ENCODE measurements around the gene ASCL5. TPM values are rescaled to one million over a fixed set of nuclear protein-coding genes. Genes with fewer than 3 reads are reported as not detected.

The ASCL5 gene
- total RNA-seq, 1 experiment from 2014 or later, result not detected

GRCh38 chr1:201173736-201174135 lies 46.8 kb upstream of the ASCL5 start:
- Histone ChIP-seq H3K27ac (ENCODE audit: low read length) (no peak overlapping the region), H3K36me3 (ENCODE audit: control insufficient read depth, insufficient read depth, low read length) (no peaks in the 10 kb centered on the region), H3K9me3 (ENCODE audit: control insufficient read depth, insufficient read depth, low read depth, low read length) (no peaks in the 10 kb centered on the region), H3K4me3 (ENCODE audit: low read depth in 2 of 2, low read length in 2 of 2) (no peak overlapping the region), H3K4me1 (ENCODE audit: control insufficient read depth, insufficient read depth, low read length) (peaks cover 6% of the 10 kb centered on the region), H3K27me3 (ENCODE audit: control insufficient read depth, insufficient read depth, low read length) (no peaks in the 10 kb centered on the region)
- ChIA-PET CTCF (no interaction called here), POLR2A (no interaction called here)
- in situ Hi-C loops (cut with HindIII; ENCODE audit: low pct_unique_long_range_greater_than_20kb, low sequenced_read_pairs), result no loop called here
- ATAC-seq (no peak), DNase-seq (ENCODE audit: low read depth, low spot score) (no peak)
- TF ChIP-seq REST (IDR thresholded peaks at IDR 0.05; ENCODE audit: insufficient read depth in 1 of 2, low read depth in 2 of 2, low read length in 1 of 2), result no peak
- intact Hi-C loops (cut with micrococcal nuclease; ENCODE audit: unreplicated experiment), result no loop called here
- BruUV-seq (replicated peaks), result no TSS peak

- in situ Hi-C loops (cut with HindIII; ENCODE audit: low pct_unique_long_range_greater_than_20kb, low sequenced_read_pairs), result no loop called here
- TF ChIP-seq CTCF (IDR thresholded peaks at IDR 0.05) (no peak), TCF7L2 (IDR thresholded peaks at IDR 0.05; ENCODE audit: low read depth, low read length) (no peak), REST (IDR thresholded peaks at IDR 0.05; ENCODE audit: insufficient read depth in 1 of 2, low read depth in 2 of 2, low read length in 1 of 2) (no peak), SIN3A (IDR thresholded peaks at IDR 0.05; ENCODE audit: borderline replicate concordance, insufficient read depth, low read depth, low read length) (no peak), POLR2AphosphoS5 (IDR thresholded peaks at IDR 0.05; ENCODE audit: low read depth, low read length) (no peak)
- CTCF ChIA-PET, result no interaction called here
- no peak for DNase-seq (ENCODE audit: low read depth, low spot score)
- no peak for ATAC-seq
- Histone ChIP-seq H3K27me3 (ENCODE audit: control insufficient read depth, insufficient read depth, low read length) (no peaks in the 10 kb centered on the region), H3K4me1 (ENCODE audit: control insufficient read depth, insufficient read depth, low read length) (peaks cover 6% of the 10 kb centered on the region), H3K9me3 (ENCODE audit: control insufficient read depth, insufficient read depth, low read depth, low read length) (no peaks in the 10 kb centered on the region), H3K27ac (ENCODE audit: low read length) (no peak overlapping the region), H3K4me3 (ENCODE audit: low read depth in 2 of 2, low read length in 2 of 2) (no peak overlapping the region), H3K36me3 (ENCODE audit: control insufficient read depth, insufficient read depth, low read length) (no peaks in the 10 kb centered on the region)
- no TSS peak for BruUV-seq (replicated peaks)
- intact Hi-C loops (cut with micrococcal nuclease; ENCODE audit: unreplicated experiment), result no loop called here
- POLR2A ChIA-PET, result no interaction called here
Observed at GRCh38 chr1:201172999-201173610, 46.1 kb upstream of the ASCL5 start.

Measured in Panc1 (cell line).